ENCODE measurements around the gene NAA11.

NAA11 gene

DNA sequence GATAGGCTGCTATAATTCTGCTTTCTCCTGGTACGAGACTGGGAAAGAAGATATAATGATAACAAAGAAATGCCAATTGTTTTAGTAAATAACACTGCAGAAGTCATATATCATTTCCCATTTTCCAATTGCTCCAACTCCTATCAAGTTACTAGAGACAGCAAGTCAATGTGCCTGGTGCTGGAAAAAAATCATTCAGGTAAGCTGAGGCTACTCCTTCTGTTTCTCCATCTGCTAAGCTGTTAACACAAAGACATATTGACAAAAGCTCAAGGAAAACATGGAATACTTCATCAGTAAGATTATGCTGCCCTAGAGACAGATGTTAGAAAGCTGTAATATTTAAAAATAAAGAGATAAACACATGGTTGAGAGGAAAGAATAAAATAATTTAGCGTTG, 10.0 kb downstream of the NAA11 start:
- no peaks in the 10 kb centered on the region for H3K36me3 ChIP-seq (ENCODE audit: control insufficient read depth in 5 of 5, insufficient read depth in 5 of 5, low read length in 5 of 5)
- no peaks in the 10 kb centered on the region for H3K9me3 ChIP-seq (ENCODE audit: control insufficient read depth in 5 of 5, low read length in 5 of 5)
- no peaks in the 10 kb centered on the region for H3K4me1 ChIP-seq (ENCODE audit: control insufficient read depth in 5 of 5, insufficient read depth in 5 of 5, low read length in 5 of 5)
- no peak overlapping the region for H3K27ac ChIP-seq (ENCODE audit: low read depth, low read length)
- no peak overlapping the region for H3K4me3 ChIP-seq (ENCODE audit: low read depth in 1 of 5, low read length in 5 of 5)
- H3K9ac ChIP-seq (ENCODE audit: low read length in 5 of 5): no peak overlapping the region
- no peaks in the 10 kb centered on the region for H3K27me3 ChIP-seq (ENCODE audit: control insufficient read depth in 5 of 5, insufficient read depth in 4 of 5, low read length in 5 of 5)

DNA sequence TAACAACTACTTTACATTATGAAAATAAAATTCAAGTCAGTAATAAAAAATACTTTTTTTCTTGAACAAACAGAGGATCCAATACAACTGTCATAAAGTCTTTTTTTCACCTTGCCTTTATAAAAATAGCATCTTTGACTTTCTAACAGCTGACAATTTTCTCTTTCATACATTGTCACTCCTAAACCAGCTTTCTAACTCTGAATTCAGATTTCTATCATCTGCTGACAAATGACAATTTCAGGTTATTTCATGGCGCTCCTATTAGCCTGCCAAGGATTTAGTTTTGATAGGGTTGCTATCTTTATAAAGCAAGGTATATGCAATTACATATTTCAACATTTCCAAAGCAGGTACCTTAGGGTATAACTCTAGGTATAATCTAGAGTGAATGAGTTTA, 14.6 kb downstream of the NAA11 start:
- Histone ChIP-seq H3K9me3 (ENCODE audit: control insufficient read depth in 5 of 5, low read length in 5 of 5) (no peaks in the 10 kb centered on the region), H3K9ac (ENCODE audit: low read length in 5 of 5) (no peak overlapping the region), H3K27ac (ENCODE audit: low read depth, low read length) (no peak overlapping the region), H3K4me3 (ENCODE audit: low read depth in 1 of 5, low read length in 5 of 5) (no peak overlapping the region), H3K36me3 (ENCODE audit: control insufficient read depth in 5 of 5, insufficient read depth in 5 of 5, low read length in 5 of 5) (no peaks in the 10 kb centered on the region), H3K4me1 (ENCODE audit: control insufficient read depth in 5 of 5, insufficient read depth in 5 of 5, low read length in 5 of 5) (no peaks in the 10 kb centered on the region), H3K27me3 (ENCODE audit: control insufficient read depth in 5 of 5, insufficient read depth in 4 of 5, low read length in 5 of 5) (no peaks in the 10 kb centered on the region)

DNA sequence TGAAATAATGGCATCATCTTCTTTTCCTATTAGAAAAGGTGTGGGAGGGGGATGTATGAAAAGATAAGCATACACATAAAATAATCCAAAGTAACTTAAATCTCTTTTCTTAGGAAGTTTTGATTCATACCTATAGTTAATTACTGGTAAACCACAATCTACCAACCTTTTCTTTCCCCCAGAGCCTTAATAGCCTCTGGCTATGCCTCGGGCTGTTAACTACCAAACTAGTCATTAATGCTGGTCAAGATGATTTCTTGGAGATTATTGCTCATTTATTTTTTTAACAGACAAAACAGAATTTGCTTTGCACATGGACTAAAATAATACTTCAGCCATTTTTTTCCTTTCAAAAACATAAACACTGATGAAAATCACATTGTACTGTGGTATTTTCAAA, 16.9 kb downstream of the NAA11 start:
- H3K9ac ChIP-seq (ENCODE audit: low read length in 5 of 5): no peak overlapping the region
- H3K4me1 ChIP-seq (ENCODE audit: control insufficient read depth in 5 of 5, insufficient read depth in 5 of 5, low read length in 5 of 5): no peaks in the 10 kb centered on the region
- H3K27ac ChIP-seq (ENCODE audit: low read depth, low read length): no peak overlapping the region
- H3K27me3 ChIP-seq (ENCODE audit: control insufficient read depth in 5 of 5, insufficient read depth in 4 of 5, low read length in 5 of 5): no peaks in the 10 kb centered on the region
- no peaks in the 10 kb centered on the region for H3K36me3 ChIP-seq (ENCODE audit: control insufficient read depth in 5 of 5, insufficient read depth in 5 of 5, low read length in 5 of 5)
- no peak overlapping the region for H3K4me3 ChIP-seq (ENCODE audit: low read depth in 1 of 5, low read length in 5 of 5)
- no peaks in the 10 kb centered on the region for H3K9me3 ChIP-seq (ENCODE audit: control insufficient read depth in 5 of 5, low read length in 5 of 5)

DNA sequence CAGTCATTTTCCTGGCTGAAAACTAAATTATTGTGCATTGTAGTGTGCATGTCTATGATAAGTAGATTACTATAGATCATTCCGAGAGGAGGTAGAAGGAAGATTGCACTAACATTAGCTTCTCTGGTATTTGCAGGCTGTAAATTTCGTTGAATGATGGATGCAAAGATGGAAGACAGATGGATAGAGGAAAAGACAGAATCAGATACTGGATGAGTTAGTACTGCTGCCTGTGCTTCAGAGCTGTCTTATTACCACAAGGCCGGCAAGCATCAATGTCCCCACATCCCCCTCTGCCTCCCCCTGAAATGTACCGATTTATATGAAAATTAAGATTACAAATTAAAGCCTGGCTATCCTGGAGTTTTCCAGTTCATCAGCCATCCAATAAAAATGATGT, 17.7 kb downstream of the NAA11 start:
- Histone ChIP-seq H3K36me3 (ENCODE audit: control insufficient read depth in 5 of 5, insufficient read depth in 5 of 5, low read length in 5 of 5) (no peaks in the 10 kb centered on the region), H3K9me3 (ENCODE audit: control insufficient read depth in 5 of 5, low read length in 5 of 5) (no peaks in the 10 kb centered on the region), H3K4me1 (ENCODE audit: control insufficient read depth in 5 of 5, insufficient read depth in 5 of 5, low read length in 5 of 5) (no peaks in the 10 kb centered on the region), H3K27me3 (ENCODE audit: control insufficient read depth in 5 of 5, insufficient read depth in 4 of 5, low read length in 5 of 5) (no peaks in the 10 kb centered on the region), H3K9ac (ENCODE audit: low read length in 5 of 5) (no peak overlapping the region), H3K27ac (ENCODE audit: low read depth, low read length) (no peak overlapping the region), H3K4me3 (ENCODE audit: low read depth in 1 of 5, low read length in 5 of 5) (no peak overlapping the region)

DNA sequence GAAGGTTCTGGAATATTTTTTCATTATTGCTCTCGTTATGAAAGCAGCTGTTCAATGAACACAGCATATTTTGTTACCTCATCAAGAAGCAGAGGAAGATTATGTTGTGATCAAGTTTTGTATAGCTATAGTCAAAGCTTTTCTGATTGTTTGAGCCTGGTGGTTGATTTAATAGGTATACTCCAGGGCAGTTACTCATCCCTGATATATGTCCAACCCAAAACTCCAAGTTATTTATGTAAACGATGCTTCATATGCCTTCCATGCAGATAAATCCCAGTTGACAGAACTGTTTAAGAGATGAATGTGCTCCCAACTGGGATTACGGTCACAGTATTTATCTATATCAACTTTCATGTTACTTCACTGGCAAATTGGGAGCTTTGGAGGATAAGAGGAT, 19.1 kb downstream of the NAA11 start:
- Histone ChIP-seq H3K4me3 (ENCODE audit: low read depth in 1 of 5, low read length in 5 of 5) (no peak overlapping the region), H3K27me3 (ENCODE audit: control insufficient read depth in 5 of 5, insufficient read depth in 4 of 5, low read length in 5 of 5) (no peaks in the 10 kb centered on the region), H3K9me3 (ENCODE audit: control insufficient read depth in 5 of 5, low read length in 5 of 5) (no peaks in the 10 kb centered on the region), H3K27ac (ENCODE audit: low read depth, low read length) (no peak overlapping the region), H3K4me1 (ENCODE audit: control insufficient read depth in 5 of 5, insufficient read depth in 5 of 5, low read length in 5 of 5) (no peaks in the 10 kb centered on the region), H3K9ac (ENCODE audit: low read length in 5 of 5) (no peak overlapping the region), H3K36me3 (ENCODE audit: control insufficient read depth in 5 of 5, insufficient read depth in 5 of 5, low read length in 5 of 5) (no peaks in the 10 kb centered on the region)

DNA sequence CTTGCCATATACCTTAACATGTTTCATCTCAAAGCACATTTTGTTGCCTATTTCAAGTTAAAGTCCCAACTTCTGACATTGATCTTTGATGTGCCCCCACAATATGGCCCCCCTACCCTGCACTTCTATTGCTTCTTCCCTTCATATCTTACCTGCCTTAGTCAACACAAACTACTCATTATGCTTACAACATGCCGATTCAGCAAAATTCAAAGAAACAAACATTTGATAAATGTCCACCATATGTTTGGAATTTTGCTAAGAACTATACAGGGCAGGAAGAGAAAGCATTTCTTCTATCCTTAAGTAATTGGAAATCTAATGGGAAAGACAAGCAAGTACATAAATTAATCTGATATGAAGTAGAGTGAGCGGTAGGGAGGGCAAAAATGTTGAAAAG, 25.6 kb downstream of the NAA11 start:
- H3K4me1 ChIP-seq (ENCODE audit: control insufficient read depth in 5 of 5, insufficient read depth in 5 of 5, low read length in 5 of 5): peaks cover 0 to 23% (median 9%) of the 10 kb centered on the region in 5 donors
- H3K9ac ChIP-seq (ENCODE audit: low read length in 5 of 5): no peak overlapping the region
- no peaks in the 10 kb centered on the region for H3K27me3 ChIP-seq (ENCODE audit: control insufficient read depth in 5 of 5, insufficient read depth in 4 of 5, low read length in 5 of 5)
- no peak overlapping the region for H3K27ac ChIP-seq (ENCODE audit: low read depth, low read length)
- no peaks in the 10 kb centered on the region for H3K36me3 ChIP-seq (ENCODE audit: control insufficient read depth in 5 of 5, insufficient read depth in 5 of 5, low read length in 5 of 5)
- H3K9me3 ChIP-seq (ENCODE audit: control insufficient read depth in 5 of 5, low read length in 5 of 5): no peaks in the 10 kb centered on the region
- no peak overlapping the region for H3K4me3 ChIP-seq (ENCODE audit: low read depth in 1 of 5, low read length in 5 of 5)

DNA sequence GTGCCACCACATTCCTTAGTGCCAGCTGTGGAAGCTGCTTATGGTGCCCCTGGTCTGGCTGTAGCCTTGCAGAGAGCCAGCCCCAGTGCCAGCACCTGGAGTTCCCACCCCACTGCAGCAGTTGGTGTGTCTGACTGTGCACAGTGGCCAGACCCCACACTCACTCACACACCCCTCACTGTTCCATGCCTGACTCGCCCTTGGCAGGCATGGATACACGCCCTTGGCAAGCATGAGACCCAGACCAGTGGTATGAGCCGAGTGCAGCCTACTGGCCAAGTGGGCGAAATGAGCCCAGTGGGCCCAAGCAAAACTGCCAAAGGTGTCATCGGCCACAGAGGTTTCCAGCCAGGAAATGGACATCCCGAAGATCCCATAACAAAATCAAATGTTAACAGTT, 27.4 kb downstream of the NAA11 start:
- no peak overlapping the region for H3K27ac ChIP-seq (ENCODE audit: low read depth, low read length)
- no peaks in the 10 kb centered on the region for H3K9me3 ChIP-seq (ENCODE audit: control insufficient read depth in 5 of 5, low read length in 5 of 5)
- H3K9ac ChIP-seq (ENCODE audit: low read length in 5 of 5): no peak overlapping the region
- H3K4me3 ChIP-seq (ENCODE audit: low read depth in 1 of 5, low read length in 5 of 5): peak overlapping the region in 2 of 5 donors; percentile 8 to 22
- no peaks in the 10 kb centered on the region for H3K27me3 ChIP-seq (ENCODE audit: control insufficient read depth in 5 of 5, insufficient read depth in 4 of 5, low read length in 5 of 5)
- no peaks in the 10 kb centered on the region for H3K36me3 ChIP-seq (ENCODE audit: control insufficient read depth in 5 of 5, insufficient read depth in 5 of 5, low read length in 5 of 5)
- peaks cover 0 to 32% (median 14%) of the 10 kb centered on the region in 5 donors for H3K4me1 ChIP-seq (ENCODE audit: control insufficient read depth in 5 of 5, insufficient read depth in 5 of 5, low read length in 5 of 5)

DNA sequence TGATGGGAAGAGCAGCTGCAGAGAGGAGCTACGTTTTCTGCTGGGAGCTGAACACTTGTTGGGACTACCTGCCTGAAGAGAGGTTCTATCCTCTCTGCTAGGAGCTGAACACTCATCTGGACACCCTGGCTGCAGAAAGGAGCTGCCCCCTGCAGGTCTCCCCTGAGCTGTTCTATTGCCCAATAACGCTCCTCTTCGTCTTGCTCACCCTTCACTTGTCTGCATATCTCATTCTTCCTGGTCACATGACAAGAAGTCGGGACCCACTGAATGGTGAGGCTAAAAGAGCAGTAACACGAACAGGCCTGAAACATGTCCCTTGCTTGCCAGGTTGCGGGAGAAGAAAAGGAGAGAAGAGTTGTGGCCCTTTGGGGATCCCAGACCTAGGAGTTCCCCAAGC, 27.8 kb downstream of the NAA11 start:
- H3K9me3 ChIP-seq (ENCODE audit: control insufficient read depth in 5 of 5, low read length in 5 of 5): no peaks in the 10 kb centered on the region
- peak overlapping the region in 2 of 5 donors; percentile 8 to 22 for H3K4me3 ChIP-seq (ENCODE audit: low read depth in 1 of 5, low read length in 5 of 5)
- no peak overlapping the region for H3K9ac ChIP-seq (ENCODE audit: low read length in 5 of 5)
- peaks cover 0 to 33% (median 14%) of the 10 kb centered on the region in 5 donors for H3K4me1 ChIP-seq (ENCODE audit: control insufficient read depth in 5 of 5, insufficient read depth in 5 of 5, low read length in 5 of 5)
- no peaks in the 10 kb centered on the region for H3K36me3 ChIP-seq (ENCODE audit: control insufficient read depth in 5 of 5, insufficient read depth in 5 of 5, low read length in 5 of 5)
- H3K27ac ChIP-seq (ENCODE audit: low read depth, low read length): no peak overlapping the region
- H3K27me3 ChIP-seq (ENCODE audit: control insufficient read depth in 5 of 5, insufficient read depth in 4 of 5, low read length in 5 of 5): no peaks in the 10 kb centered on the region

DNA sequence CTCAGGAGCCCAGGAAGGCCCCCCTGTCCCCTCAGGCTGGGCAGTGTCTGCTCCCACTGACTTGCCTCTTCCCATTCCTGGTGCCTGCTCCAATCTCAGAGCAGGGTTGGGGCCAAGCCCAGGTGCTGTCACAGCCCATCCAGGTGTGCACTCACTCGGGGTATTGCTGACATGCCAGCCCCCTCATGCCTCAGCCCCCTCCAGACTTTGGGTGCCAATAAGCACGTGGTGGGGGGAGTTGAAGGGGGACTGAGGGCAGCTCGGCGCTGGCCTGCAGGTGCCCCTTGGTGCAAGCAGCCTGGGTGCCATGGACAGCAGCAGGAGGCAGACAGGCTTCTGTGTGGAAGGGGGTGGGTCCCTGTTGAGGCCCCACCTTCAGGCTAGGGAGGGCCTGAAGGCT, 28.4 kb downstream of the NAA11 start:
- Histone ChIP-seq H3K9ac (ENCODE audit: low read length in 5 of 5) (no peak overlapping the region), H3K4me1 (ENCODE audit: control insufficient read depth in 5 of 5, insufficient read depth in 5 of 5, low read length in 5 of 5) (peaks cover 0 to 33% (median 14%) of the 10 kb centered on the region in 5 donors), H3K9me3 (ENCODE audit: control insufficient read depth in 5 of 5, low read length in 5 of 5) (no peaks in the 10 kb centered on the region), H3K27ac (ENCODE audit: low read depth, low read length) (no peak overlapping the region), H3K4me3 (ENCODE audit: low read depth in 1 of 5, low read length in 5 of 5) (no peak overlapping the region), H3K36me3 (ENCODE audit: control insufficient read depth in 5 of 5, insufficient read depth in 5 of 5, low read length in 5 of 5) (no peaks in the 10 kb centered on the region), H3K27me3 (ENCODE audit: control insufficient read depth in 5 of 5, insufficient read depth in 4 of 5, low read length in 5 of 5) (no peaks in the 10 kb centered on the region)

DNA sequence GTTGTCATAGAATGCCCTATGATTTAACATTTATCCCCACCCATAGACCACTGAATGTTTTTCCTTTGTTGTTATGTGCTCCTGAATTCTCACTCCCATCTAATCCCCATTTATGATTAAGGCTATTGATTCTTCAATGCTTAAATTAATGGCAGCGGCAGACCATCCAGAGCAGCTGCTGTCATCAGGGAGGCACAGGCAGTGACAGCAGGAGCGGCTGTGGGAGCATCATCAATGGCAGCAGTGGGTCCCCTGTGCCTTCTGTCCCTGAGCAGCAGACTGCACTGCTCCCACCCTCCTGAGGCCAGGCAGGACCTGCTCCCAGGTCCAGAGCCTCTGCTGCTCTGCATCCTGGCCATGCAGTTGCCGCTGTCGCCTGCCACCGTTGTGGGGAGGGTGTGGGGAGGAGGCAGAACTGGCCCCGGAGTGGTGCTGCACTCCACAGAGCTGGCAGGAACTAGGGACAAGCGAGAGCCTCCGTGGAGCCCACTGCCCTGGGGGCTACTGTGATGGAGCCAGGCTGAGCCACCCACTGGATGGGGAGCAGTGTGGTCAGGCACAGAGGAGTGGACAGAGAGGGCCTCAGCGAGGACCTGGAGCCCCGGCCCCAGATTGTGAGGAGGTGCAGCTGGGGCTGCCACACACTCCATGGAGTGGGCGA, 29.0 kb downstream of the NAA11 start:
- Histone ChIP-seq H3K4me1 (ENCODE audit: control insufficient read depth in 5 of 5, insufficient read depth in 5 of 5, low read length in 5 of 5) (peaks cover 0 to 33% (median 14%) of the 10 kb centered on the region in 5 donors), H3K27ac (ENCODE audit: low read depth, low read length) (no peak overlapping the region), H3K9me3 (ENCODE audit: control insufficient read depth in 5 of 5, low read length in 5 of 5) (no peaks in the 10 kb centered on the region), H3K36me3 (ENCODE audit: control insufficient read depth in 5 of 5, insufficient read depth in 5 of 5, low read length in 5 of 5) (no peaks in the 10 kb centered on the region), H3K4me3 (ENCODE audit: low read depth in 1 of 5, low read length in 5 of 5) (no peak overlapping the region), H3K9ac (ENCODE audit: low read length in 5 of 5) (no peak overlapping the region), H3K27me3 (ENCODE audit: control insufficient read depth in 5 of 5, insufficient read depth in 4 of 5, low read length in 5 of 5) (no peaks in the 10 kb centered on the region)

Data from subcutaneous abdominal adipose tissue (tissue), 5 donors.